VCaP (cell line): ENCODE data around the gene ARHGEF28.

Source experiments
- H3K27ac ChIP-seq: fragments of 450-650 bp; 2 replicates; pipeline ENCODE4 v1.5.1; 2017
- CTCF ChIP-seq: fragments of 450-650 bp; conservative IDR thresholded peaks from 2 replicates; pipeline ENCODE4 v1.5.1; 2017; ENCODE audit warnings: mild to moderate bottlenecking, moderate library complexity

ARHGEF28 gene

DNA sequence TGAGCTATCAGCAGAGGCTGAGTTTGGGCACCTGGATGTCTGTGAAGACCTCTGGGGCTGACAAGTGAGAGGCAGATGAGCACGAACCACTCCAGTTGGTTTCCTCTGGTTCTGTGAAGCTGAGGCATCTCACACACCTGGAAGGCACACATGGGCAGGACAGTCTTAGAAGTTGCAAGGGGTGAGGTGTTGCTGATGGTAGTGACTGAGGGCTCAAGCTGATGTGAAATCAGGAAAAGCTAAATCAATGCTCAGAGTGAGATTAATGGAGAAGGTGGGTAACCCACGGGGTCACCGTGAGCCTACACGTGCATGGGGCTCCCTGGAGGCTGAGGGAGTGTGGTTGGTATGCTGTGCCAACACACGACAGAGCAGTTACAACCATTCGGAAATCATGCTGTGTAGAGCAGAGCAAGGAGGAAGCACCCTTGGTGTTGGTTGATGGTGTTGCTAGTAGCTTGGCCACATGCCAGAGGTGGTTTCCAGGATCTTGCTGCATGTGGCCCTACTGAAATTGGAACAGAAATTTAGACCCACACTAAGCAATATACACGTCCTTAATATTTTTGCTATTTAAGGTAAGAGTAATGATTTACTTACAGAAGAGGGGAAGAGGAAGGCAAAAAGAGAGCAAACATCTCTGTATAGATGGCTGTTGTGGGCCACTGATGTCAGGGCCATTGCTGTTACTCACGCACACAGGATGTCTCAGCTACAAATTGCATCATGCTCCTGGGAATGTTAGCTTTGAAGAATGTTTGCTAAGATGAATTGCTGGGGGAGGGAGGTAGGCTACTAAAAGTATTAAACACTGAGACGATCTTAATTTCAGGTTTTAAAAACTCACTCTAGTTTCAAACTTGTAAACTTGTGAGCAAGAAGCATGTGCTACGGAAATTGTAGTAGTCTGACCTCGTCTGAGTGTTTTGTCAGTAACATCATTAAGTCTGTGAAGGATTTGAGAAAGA is 170.5 kb downstream of the ARHGEF28 start:
- peak overlapping the region; percentile 79; the same call in 1 of the 2 replicates for H3K27ac ChIP-seq
- no peak for TF ChIP-seq CTCF

GRCh38 chr5:73797132-73797510 is 171.1 kb downstream of the ARHGEF28 start:
- H3K27ac ChIP-seq: no peak overlapping the region
- no peak for TF ChIP-seq CTCF

DNA sequence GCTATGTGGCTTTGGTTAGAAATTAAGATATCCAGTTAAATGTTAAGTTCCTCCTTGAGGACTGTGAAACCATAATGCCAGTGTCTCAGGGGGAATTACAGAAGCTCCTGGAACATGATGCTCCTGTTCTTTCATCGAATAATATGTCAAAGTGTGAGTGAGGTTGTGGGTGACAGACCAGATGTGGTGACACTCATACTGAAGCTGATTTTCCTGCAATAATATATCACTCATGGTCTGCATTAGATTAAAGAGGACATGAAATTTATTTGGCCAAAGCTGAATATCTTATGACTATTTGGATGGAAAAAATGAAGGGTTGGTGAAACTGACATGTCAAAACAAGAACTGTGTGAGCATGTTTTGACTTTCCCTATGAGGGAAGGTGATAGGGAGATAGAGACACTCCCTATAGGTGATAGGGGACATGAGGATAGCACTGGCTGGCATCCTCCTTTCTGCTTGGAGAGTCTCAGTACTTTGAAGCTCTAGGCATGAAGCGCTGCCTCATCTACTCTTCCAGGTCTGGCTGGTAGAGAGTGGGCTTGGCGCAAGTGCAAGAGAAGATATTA is 173.5 kb downstream of the ARHGEF28 start:
- no peak overlapping the region for H3K27ac ChIP-seq
- no peak for TF ChIP-seq CTCF

- TF ChIP-seq CTCF: no peak
- H3K27ac ChIP-seq: no peak overlapping the region
Measured at GRCh38 chr5:73801686-73802085, 175.7 kb downstream of the ARHGEF28 start.

GRCh38 chr5:73805449-73805848 is 179.5 kb downstream of the ARHGEF28 start:
- H3K27ac ChIP-seq: no peak overlapping the region
- no peak for TF ChIP-seq CTCF

GRCh38 chr5:73808911-73809310 is 182.9 kb downstream of the ARHGEF28 start:
- H3K27ac ChIP-seq: no peak overlapping the region
- no peak for TF ChIP-seq CTCF

DNA sequence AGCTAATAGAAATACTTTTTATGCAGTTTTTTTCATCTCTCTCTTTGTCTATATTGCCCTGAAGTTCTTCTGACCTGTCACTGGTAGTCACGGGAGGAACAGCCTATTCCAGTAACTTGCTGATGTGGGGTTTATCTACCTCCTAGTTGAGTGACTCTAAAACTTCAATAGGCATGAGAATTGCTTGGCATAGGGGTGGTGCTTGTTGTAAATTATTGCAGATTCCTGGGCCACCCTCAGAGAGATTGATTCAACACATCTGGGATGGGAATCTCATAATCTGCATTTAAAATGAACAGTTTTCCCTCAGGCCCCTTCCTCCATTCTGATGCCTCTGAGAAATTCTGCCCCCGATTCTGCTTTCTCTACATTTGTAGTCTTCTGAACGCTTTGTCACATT is 184.4 kb downstream of the ARHGEF28 start:
- TF ChIP-seq CTCF: no peak
- no peak overlapping the region for H3K27ac ChIP-seq
